MM.1S (cell line): ENCODE measurements around the gene SGSH.

Source experiments
- DNase-seq: peaks from one replicate; pipeline ENCODE4 v3.0.0-alpha.2; 2015
- H2AFZ ChIP-seq: fragments of 300-600 bp; sonication (generic); 2 replicates; pipeline ENCODE4 v1.6.0; 2016; ENCODE audit warnings: antibody characterized with exemption, low read length
- H3F3A ChIP-seq: fragments of 300-600 bp; sonication (generic); 2 replicates; pipeline ENCODE4 v1.6.1; 2016; ENCODE audit warnings: mild to moderate bottlenecking, antibody characterized with exemption, low read length, moderate library complexity, mixed read lengths; ENCODE audit not compliant: insufficient read depth
- H3K27ac ChIP-seq: fragments of 300-600 bp; sonication (generic); 2 replicates; pipeline ENCODE4 v1.5.1; 2016; ENCODE audit warnings: mild to moderate bottlenecking, low read length
- H3K27me3 ChIP-seq: fragments of 300-600 bp; sonication (generic); replicated peaks from 2 replicates; pipeline ENCODE4 v1.6.0; 2016; ENCODE audit warnings: low read length; ENCODE audit not compliant: insufficient read depth
- H3K36me3 ChIP-seq: fragments of 300-600 bp; sonication (generic); replicated peaks from 2 replicates; pipeline ENCODE4 v1.6.1; 2016; ENCODE audit warnings: mild to moderate bottlenecking, low read length, mixed read lengths; ENCODE audit not compliant: insufficient read depth
- H3K4me1 ChIP-seq: fragments of 300-600 bp; sonication (generic); 2 replicates; pipeline ENCODE4 v1.6.1; 2016; ENCODE audit warnings: low read length, mixed read lengths
- H3K4me2 ChIP-seq: fragments of 300-600 bp; sonication (generic); 2 replicates; pipeline ENCODE4 v1.6.0; 2016; ENCODE audit warnings: low read depth, low read length
- H3K4me3 ChIP-seq: fragments of 300-600 bp; sonication (generic); 2 replicates; pipeline ENCODE4 v1.5.1; 2016; ENCODE audit warnings: low read length, mixed read lengths
- H3K79me2 ChIP-seq: fragments of 300-600 bp; sonication (generic); 2 replicates; pipeline ENCODE4 v1.6.1; 2016; ENCODE audit warnings: mixed run types, low read length, mixed read lengths
- H3K9ac ChIP-seq: fragments of 300-600 bp; sonication (generic); 2 replicates; pipeline ENCODE4 v1.6.1; 2016; ENCODE audit warnings: low read length, mixed read lengths
- H3K9me2 ChIP-seq: fragments of 300-600 bp; sonication (generic); replicated peaks from 2 replicates; pipeline ENCODE4 v1.6.1; 2016; ENCODE audit warnings: mild to moderate bottlenecking, low read length, mixed read lengths; ENCODE audit not compliant: insufficient read depth
- H3K9me3 ChIP-seq: fragments of 300-600 bp; sonication (generic); replicated peaks from 2 replicates; pipeline ENCODE4 v1.6.1; 2016; ENCODE audit warnings: mild to moderate bottlenecking, low read length, mixed read lengths; ENCODE audit not compliant: insufficient read depth
- H4K20me1 ChIP-seq: fragments of 300-600 bp; sonication (generic); 2 replicates; pipeline ENCODE4 v1.6.1; 2016; ENCODE audit warnings: mild to moderate bottlenecking, low read length, moderate library complexity, mixed read lengths; ENCODE audit not compliant: insufficient read depth
- CTCF ChIP-seq: fragments of 300-600 bp; sonication (generic); IDR thresholded peaks from 2 replicates; pipeline ENCODE4 v1.5.1; 2016; ENCODE audit warnings: antibody characterized with exemption, low read length, mixed read lengths
- EZH2 ChIP-seq: fragments of 300-600 bp; sonication (generic); optimal IDR thresholded peaks from 2 replicates; pipeline ENCODE3; 2017; ENCODE audit warnings: low read depth, mild to moderate bottlenecking, antibody characterized with exemption, low read length, mixed read lengths
- EZH2phosphoT487 ChIP-seq: fragments of 300-600 bp; sonication (generic); IDR thresholded peaks from 2 replicates; pipeline ENCODE4 v1.6.1; 2018; ENCODE audit warnings: antibody characterized with exemption, low read length

The SGSH gene

GRCh38 chr17:80233202-80233601 lies 13.1 kb upstream of the SGSH start:
- Histone ChIP-seq H3K36me3 (no peaks in the 10 kb centered on the region), H3K27me3 (no peaks in the 10 kb centered on the region), H3K4me2 (no peak overlapping the region)

GRCh38 chr17:80232438-80232837 lies 12.3 kb upstream of the SGSH start:
- H3K36me3 ChIP-seq = no peaks in the 10 kb centered on the region
- TF ChIP-seq EZH2phosphoT487 = no peak
- TF ChIP-seq EZH2 = no peak
- no peak for TF ChIP-seq CTCF

More at GRCh38 chr17:80233202-80233601, 13.1 kb upstream of the SGSH start:
- H4K20me1 ChIP-seq = no peaks in the 10 kb centered on the region
- no peaks in the 10 kb centered on the region for H3K9me3 ChIP-seq
- H3K79me2 ChIP-seq = no peaks in the 10 kb centered on the region
- no peaks in the 10 kb centered on the region for H3K4me1 ChIP-seq
- no peak overlapping the region for H3K27ac ChIP-seq
- TF ChIP-seq CTCF = no peak
- TF ChIP-seq EZH2phosphoT487 = no peak
- TF ChIP-seq EZH2 = no peak
- H2AFZ ChIP-seq = no peak overlapping the region
- no peak overlapping the region for H3K9ac ChIP-seq
- H3F3A ChIP-seq = no peaks in the 10 kb centered on the region
- no peak for DNase-seq
- H3K4me3 ChIP-seq = no peak overlapping the region
- H3K9me2 ChIP-seq = no peaks in the 10 kb centered on the region

GRCh38 chr17:80229011-80229410 lies 8.9 kb upstream of the SGSH start:
- Histone ChIP-seq H3K4me1 (no peaks in the 10 kb centered on the region), H3K9me2 (no peaks in the 10 kb centered on the region), H3K27me3 (no peaks in the 10 kb centered on the region), H4K20me1 (no peaks in the 10 kb centered on the region), H3F3A (no peaks in the 10 kb centered on the region), H3K79me2 (no peaks in the 10 kb centered on the region), H3K4me2 (no peak overlapping the region), H3K27ac (no peak overlapping the region), H3K4me3 (no peak overlapping the region), H3K9me3 (no peaks in the 10 kb centered on the region), H3K36me3 (no peaks in the 10 kb centered on the region), H2AFZ (no peak overlapping the region), H3K9ac (no peak overlapping the region)
- no peak for DNase-seq
- TF ChIP-seq EZH2 (no peak), EZH2phosphoT487 (no peak), CTCF (no peak)

More at GRCh38 chr17:80232438-80232837, 12.3 kb upstream of the SGSH start:
- no peaks in the 10 kb centered on the region for H4K20me1 ChIP-seq
- no peaks in the 10 kb centered on the region for H3F3A ChIP-seq
- no peaks in the 10 kb centered on the region for H3K9me3 ChIP-seq
- no peak overlapping the region for H3K4me3 ChIP-seq
- no peaks in the 10 kb centered on the region for H3K4me1 ChIP-seq
- no peaks in the 10 kb centered on the region for H3K79me2 ChIP-seq
- H3K27ac ChIP-seq = no peak overlapping the region
- H3K9me2 ChIP-seq = no peaks in the 10 kb centered on the region
- no peak overlapping the region for H2AFZ ChIP-seq
- H3K9ac ChIP-seq = no peak overlapping the region
- H3K27me3 ChIP-seq = no peaks in the 10 kb centered on the region
- no peak for DNase-seq
- no peak overlapping the region for H3K4me2 ChIP-seq
